ENCODE data around the gene UBIAD1. TPM values are rescaled to one million over a fixed set of nuclear protein-coding genes. Genes with fewer than 3 reads are reported as not detected.
A peak's percentile ranks its signal among the peaks of the same experiment; 100 is the strongest.

UBIAD1 gene
- total RNA-seq, 6 experiments from 2014 or later, result 12.8 to 18.3 (median 13.8) TPM

DNA sequence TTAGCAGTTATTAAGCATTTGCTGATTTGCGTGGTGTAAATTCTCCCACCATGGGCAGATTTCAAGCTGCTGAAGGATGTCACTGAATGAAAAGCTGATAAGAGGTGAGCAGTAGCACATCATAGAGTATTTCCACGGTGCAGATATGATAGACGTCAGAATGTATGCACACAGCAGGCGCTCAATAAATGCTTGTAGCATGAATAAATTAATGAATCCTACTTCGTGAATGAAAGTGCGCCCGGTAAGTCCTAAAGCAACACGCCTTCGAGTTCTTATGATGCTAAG lies 510 bp upstream of the UBIAD1 start:
- no peak overlapping the region for H3K27ac Mint-ChIP-seq
- no peaks in the 10 kb centered on the region for H3K9me3 Mint-ChIP-seq
- no peak for DNase-seq
- H3K27me3 Mint-ChIP-seq (ENCODE audit: insufficient read depth), result no peaks in the 10 kb centered on the region; the same call in 1 of the 2 replicates
- H3K4me1 Mint-ChIP-seq (ENCODE audit: low read depth), result peaks cover 29% of the 10 kb centered on the region
- H3K36me3 Mint-ChIP-seq (ENCODE audit: low read depth), result peaks cover 10% of the 10 kb centered on the region; the same call in 1 of the 2 replicates
- peak overlapping the region; percentile 45; the same call in 1 of the 2 replicates for H3K4me3 Mint-ChIP-seq
- TF ChIP-seq, protein P1, sequence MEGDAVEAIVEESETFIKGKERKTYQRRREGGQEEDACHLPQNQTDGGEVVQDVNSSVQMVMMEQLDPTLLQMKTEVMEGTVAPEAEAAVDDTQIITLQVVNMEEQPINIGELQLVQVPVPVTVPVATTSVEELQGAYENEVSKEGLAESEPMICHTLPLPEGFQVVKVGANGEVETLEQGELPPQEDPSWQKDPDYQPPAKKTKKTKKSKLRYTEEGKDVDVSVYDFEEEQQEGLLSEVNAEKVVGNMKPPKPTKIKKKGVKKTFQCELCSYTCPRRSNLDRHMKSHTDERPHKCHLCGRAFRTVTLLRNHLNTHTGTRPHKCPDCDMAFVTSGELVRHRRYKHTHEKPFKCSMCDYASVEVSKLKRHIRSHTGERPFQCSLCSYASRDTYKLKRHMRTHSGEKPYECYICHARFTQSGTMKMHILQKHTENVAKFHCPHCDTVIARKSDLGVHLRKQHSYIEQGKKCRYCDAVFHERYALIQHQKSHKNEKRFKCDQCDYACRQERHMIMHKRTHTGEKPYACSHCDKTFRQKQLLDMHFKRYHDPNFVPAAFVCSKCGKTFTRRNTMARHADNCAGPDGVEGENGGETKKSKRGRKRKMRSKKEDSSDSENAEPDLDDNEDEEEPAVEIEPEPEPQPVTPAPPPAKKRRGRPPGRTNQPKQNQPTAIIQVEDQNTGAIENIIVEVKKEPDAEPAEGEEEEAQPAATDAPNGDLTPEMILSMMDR (IDR thresholded peaks at IDR 0.05), result no peak

DNA sequence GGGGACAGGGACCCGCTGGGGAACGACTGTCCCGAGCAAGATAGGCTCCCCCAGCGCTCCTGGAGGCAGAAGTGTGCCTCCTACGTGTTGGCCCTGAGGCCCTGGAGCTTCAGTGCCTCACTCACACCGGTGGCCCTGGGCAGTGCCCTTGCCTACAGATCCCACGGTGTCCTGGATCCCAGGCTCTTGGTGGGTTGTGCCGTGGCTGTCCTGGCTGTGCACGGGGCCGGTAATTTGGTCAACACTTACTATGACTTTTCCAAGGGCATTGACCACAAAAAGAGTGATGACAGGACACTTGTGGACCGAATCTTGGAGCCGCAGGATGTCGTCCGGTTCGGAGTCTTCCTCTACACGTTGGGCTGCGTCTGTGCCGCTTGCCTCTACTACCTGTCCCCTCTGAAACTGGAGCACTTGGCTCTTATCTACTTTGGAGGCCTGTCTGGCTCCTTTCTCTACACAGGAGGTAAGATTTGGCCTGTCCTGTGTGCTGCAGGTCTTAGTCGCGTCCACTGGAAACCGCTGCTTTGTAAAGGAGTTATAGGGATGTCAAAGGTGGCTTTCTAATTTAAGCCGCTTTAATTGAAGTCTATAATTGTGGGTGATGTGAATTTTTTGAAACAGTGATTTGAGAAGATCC lies 717 bp downstream of the UBIAD1 start:
- Mint-ChIP-seq H3K27ac (peak overlapping the region; percentile 87), H3K36me3 (ENCODE audit: low read depth) (peaks cover 17% of the 10 kb centered on the region; the same call in 1 of the 2 replicates), H3K4me3 (peak overlapping the region; percentile 92), H3K9me3 (no peaks in the 10 kb centered on the region), H3K27me3 (ENCODE audit: insufficient read depth) (no peaks in the 10 kb centered on the region; the same call in 1 of the 2 replicates), H3K4me1 (ENCODE audit: low read depth) (peaks cover 25% of the 10 kb centered on the region)
- TF ChIP-seq, protein P1 (IDR thresholded peaks at IDR 0.05), result no peak
- no peak for DNase-seq

DNA sequence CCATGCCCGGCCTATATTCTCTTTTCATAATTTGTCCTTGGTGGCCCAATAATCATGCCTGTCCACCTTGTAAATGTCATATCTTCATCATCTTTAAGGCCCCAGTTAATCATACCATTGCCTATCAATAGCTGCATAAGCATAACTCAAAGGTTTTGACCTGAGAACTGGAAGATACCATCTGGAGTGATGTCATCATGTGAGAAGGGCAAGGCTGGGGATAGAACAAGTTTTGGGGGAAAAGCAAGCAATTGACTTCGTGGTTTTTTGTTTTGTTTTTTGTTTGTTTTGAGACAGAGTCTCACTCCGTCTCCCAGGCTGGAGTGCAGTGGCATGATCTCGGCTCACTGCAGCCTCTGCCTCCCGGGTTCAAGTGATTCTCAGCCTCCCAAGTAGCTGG lies 6.2 kb downstream of the UBIAD1 start:
- H3K27ac Mint-ChIP-seq, result no peak overlapping the region
- peaks cover 33% of the 10 kb centered on the region for H3K4me1 Mint-ChIP-seq (ENCODE audit: low read depth)
- no peak overlapping the region for H3K4me3 Mint-ChIP-seq
- no peaks in the 10 kb centered on the region for H3K9me3 Mint-ChIP-seq
- TF ChIP-seq, protein P1 (IDR thresholded peaks at IDR 0.05), result no peak
- H3K27me3 Mint-ChIP-seq (ENCODE audit: insufficient read depth), result no peaks in the 10 kb centered on the region; the same call in 1 of the 2 replicates
- H3K36me3 Mint-ChIP-seq (ENCODE audit: low read depth), result peaks cover 21% of the 10 kb centered on the region
- no peak for DNase-seq

DNA sequence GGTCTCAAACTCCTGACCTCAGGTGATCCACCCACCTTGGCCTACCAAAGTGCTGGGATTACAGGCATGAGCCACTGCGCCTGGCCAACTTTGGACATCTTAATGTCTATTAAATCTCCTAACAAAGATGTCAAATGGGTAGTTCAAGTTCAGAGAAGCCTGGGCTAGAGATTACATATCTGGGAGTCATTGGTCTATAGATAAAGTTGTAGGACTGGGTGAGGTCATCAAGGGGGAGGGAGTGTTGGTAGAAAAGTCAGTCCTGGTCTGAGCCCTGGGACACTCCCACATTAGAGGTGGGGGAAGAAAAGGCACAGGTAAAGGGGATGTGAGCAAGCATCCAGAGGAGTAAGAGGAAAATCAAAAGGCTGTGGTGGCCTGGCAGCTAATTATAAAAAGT lies 6.6 kb downstream of the UBIAD1 start:
- Mint-ChIP-seq H3K9me3 (no peaks in the 10 kb centered on the region), H3K36me3 (ENCODE audit: low read depth) (peaks cover 21% of the 10 kb centered on the region), H3K4me3 (no peak overlapping the region), H3K4me1 (ENCODE audit: low read depth) (peaks cover 33% of the 10 kb centered on the region), H3K27ac (no peak overlapping the region), H3K27me3 (ENCODE audit: insufficient read depth) (no peaks in the 10 kb centered on the region; the same call in 1 of the 2 replicates)
- TF ChIP-seq, protein P1 (IDR thresholded peaks at IDR 0.05), result no peak
- DNase-seq, result no peak

DNA sequence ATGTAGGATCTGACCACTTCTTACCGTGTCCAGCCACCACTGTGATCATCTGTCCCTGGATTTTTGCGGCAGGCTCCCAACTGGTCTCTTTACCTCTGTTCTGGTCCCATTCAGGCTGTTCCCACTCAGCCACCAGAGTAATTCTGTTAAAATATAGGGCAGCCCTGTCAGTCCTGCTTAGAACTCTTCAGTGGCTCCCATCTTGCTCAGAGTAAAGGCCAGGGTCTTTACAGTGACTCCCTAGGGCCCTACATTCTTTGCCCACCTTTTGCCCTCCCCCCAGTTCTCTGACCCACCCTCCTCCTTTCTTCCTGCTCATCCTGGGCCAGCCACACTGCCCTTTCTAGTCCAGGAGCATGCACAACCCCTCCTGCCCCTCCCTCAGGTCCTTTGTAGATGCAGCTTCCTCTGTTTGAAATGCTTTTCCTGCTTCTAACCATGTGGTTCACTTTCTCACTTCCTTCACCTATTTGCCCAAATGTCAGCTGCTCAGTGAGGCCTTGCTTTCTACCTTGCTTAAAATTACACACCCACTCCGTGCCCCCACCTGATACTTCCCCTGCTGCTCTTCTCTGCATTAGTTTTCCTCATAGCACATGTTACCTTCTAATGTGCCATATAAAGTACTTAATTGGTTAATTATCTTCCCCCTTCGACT lies 7.8 kb downstream of the UBIAD1 start:
- Mint-ChIP-seq H3K36me3 (ENCODE audit: low read depth) (peaks cover 17% of the 10 kb centered on the region), H3K9me3 (no peaks in the 10 kb centered on the region), H3K27ac (peak overlapping the region; percentile 14; the same call in 1 of the 2 replicates), H3K4me1 (ENCODE audit: low read depth) (peaks cover 24% of the 10 kb centered on the region), H3K4me3 (no peak overlapping the region), H3K27me3 (ENCODE audit: insufficient read depth) (no peaks in the 10 kb centered on the region; the same call in 1 of the 2 replicates)
- TF ChIP-seq, protein P1 (IDR thresholded peaks at IDR 0.05), result no peak
- DNase-seq, result no peak

Measured in HFFc6 (cell line).